HL-60 (cell line): ENCODE data around the gene GLRA3.

Experiments used
- DNase-seq, 2 experiments: peaks; one replicate each; pipeline ENCODE4 v3.0.0-alpha.2; 2010 to 2020; ENCODE audit warnings: low read depth in 1 of 2, low spot score in 1 of 2
- H3K27ac ChIP-seq: fragments of 250-450 bp; sonication (Bioruptor Pico); replicated peaks from 2 replicates; pipeline ENCODE4 v1.5.1; 2020; ENCODE audit warnings: mild to moderate bottlenecking, moderate library complexity
- H3K27me3 ChIP-seq: fragments of 250-450 bp; sonication (Bioruptor Pico); 2 replicates; pipeline ENCODE4 v1.5.1; 2021; ENCODE audit warnings: mild to moderate bottlenecking, moderate library complexity; ENCODE audit not compliant: insufficient read depth, poor library complexity, severe bottlenecking
- H3K4me3 ChIP-seq: replicated peaks from 2 replicates; pipeline ENCODE4 v1.5.1; 2011; ENCODE audit warnings: mild to moderate bottlenecking, control low read depth, low read length; ENCODE audit not compliant: insufficient read depth
- GABPA ChIP-seq: IDR thresholded peaks from 2 replicates; pipeline ENCODE4 v1.6.1; 2012; ENCODE audit warnings: low read depth
- POLR2AphosphoS5 ChIP-seq: IDR thresholded peaks from 2 replicates; pipeline ENCODE4 v1.6.1; 2012; ENCODE audit warnings: low read depth
- SPI1 ChIP-seq: IDR thresholded peaks from 2 replicates; pipeline ENCODE4 v1.6.1; 2012; ENCODE audit warnings: low read depth, mild to moderate bottlenecking, borderline replicate concordance
- TF ChIP-seq, protein P1 (sequence below): IDR thresholded peaks from 2 replicates; pipeline ENCODE4 v1.6.1; 2012; ENCODE audit warnings: low read depth; ENCODE audit not compliant: insufficient replicate concordance
- TF ChIP-seq, protein P2 (sequence below): IDR thresholded peaks from one replicate; pipeline ENCODE4 v1.5.1; 2011; ENCODE audit warnings: low read length, control low read depth, inconsistent platforms; ENCODE audit not compliant: insufficient read depth

Gene GLRA3

DNA sequence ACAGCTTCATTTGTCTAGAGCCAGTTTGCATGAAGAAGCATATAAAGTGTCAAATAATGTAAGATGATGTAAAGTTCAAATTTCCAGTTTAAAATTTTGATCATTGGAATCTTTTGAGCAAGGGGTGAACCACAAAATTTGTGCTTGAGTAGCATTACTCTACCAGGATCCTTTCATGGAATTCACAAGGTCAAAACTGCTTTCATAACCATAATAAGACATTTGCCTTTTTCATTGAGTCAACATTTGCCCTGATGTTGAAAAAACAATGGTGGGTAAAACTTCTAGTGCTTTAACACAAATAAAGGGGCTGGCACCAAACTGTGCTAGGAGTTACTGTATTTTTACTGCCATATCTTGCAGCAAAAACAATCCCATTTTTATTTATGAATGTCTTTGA is 142.2 kb downstream of the GLRA3 start:
- no peak for DNase-seq
- TF ChIP-seq GABPA (no peak), POLR2AphosphoS5 (no peak), SPI1 (no peak)
- TF ChIP-seq, protein P1, sequence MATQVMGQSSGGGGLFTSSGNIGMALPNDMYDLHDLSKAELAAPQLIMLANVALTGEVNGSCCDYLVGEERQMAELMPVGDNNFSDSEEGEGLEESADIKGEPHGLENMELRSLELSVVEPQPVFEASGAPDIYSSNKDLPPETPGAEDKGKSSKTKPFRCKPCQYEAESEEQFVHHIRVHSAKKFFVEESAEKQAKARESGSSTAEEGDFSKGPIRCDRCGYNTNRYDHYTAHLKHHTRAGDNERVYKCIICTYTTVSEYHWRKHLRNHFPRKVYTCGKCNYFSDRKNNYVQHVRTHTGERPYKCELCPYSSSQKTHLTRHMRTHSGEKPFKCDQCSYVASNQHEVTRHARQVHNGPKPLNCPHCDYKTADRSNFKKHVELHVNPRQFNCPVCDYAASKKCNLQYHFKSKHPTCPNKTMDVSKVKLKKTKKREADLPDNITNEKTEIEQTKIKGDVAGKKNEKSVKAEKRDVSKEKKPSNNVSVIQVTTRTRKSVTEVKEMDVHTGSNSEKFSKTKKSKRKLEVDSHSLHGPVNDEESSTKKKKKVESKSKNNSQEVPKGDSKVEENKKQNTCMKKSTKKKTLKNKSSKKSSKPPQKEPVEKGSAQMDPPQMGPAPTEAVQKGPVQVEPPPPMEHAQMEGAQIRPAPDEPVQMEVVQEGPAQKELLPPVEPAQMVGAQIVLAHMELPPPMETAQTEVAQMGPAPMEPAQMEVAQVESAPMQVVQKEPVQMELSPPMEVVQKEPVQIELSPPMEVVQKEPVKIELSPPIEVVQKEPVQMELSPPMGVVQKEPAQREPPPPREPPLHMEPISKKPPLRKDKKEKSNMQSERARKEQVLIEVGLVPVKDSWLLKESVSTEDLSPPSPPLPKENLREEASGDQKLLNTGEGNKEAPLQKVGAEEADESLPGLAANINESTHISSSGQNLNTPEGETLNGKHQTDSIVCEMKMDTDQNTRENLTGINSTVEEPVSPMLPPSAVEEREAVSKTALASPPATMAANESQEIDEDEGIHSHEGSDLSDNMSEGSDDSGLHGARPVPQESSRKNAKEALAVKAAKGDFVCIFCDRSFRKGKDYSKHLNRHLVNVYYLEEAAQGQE: no peak
- TF ChIP-seq, protein P2, sequence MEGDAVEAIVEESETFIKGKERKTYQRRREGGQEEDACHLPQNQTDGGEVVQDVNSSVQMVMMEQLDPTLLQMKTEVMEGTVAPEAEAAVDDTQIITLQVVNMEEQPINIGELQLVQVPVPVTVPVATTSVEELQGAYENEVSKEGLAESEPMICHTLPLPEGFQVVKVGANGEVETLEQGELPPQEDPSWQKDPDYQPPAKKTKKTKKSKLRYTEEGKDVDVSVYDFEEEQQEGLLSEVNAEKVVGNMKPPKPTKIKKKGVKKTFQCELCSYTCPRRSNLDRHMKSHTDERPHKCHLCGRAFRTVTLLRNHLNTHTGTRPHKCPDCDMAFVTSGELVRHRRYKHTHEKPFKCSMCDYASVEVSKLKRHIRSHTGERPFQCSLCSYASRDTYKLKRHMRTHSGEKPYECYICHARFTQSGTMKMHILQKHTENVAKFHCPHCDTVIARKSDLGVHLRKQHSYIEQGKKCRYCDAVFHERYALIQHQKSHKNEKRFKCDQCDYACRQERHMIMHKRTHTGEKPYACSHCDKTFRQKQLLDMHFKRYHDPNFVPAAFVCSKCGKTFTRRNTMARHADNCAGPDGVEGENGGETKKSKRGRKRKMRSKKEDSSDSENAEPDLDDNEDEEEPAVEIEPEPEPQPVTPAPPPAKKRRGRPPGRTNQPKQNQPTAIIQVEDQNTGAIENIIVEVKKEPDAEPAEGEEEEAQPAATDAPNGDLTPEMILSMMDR: no peak
- Histone ChIP-seq H3K27me3 (no peaks in the 10 kb centered on the region), H3K27ac (no peak overlapping the region), H3K4me3 (no peak overlapping the region)

- H3K27ac ChIP-seq: no peak overlapping the region
- TF ChIP-seq, protein P1: no peak
- TF ChIP-seq, protein P2: no peak
- TF ChIP-seq POLR2AphosphoS5 (no peak), GABPA (no peak), SPI1 (no peak)
- no peak for DNase-seq
These were observed 147.2 kb downstream of the GLRA3 start for GRCh38 chr4:174681723-174682300.

DNA sequence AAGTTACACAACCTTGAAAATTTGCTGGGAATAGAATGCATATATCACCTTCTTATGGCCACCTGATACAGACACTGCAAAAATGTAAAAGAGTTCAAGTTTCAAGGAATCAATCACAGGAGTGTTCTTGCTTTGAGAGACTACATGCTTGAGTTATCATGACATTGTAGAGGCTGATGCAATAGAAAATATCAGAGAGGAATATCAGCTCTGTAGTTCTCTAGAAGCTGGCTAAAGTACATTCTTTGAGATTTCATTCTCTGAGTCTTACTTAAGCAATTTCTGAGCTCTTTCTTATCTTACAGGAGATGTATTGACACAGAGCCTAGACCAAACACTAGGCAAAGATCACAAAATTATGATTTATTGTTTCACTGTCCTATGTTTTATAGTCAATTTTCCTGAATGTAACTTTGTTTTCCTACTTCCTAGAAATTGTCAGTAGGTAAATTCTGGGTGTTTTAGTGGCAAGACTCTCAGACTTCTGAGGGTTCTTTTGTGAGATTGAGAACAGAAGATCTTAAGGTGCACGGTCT is 154.7 kb downstream of the GLRA3 start:
- H3K4me3 ChIP-seq: no peak overlapping the region
- TF ChIP-seq POLR2AphosphoS5: no peak
- TF ChIP-seq, protein P2: no peak
- no peak for TF ChIP-seq SPI1
- TF ChIP-seq, protein P1: no peak
- no peak for TF ChIP-seq GABPA
- H3K27me3 ChIP-seq: no peaks in the 10 kb centered on the region
- H3K27ac ChIP-seq: no peak overlapping the region
- DNase-seq: no peak

More at GRCh38 chr4:174681723-174682300, 147.2 kb downstream of the GLRA3 start:
- H3K27me3 ChIP-seq: no peaks in the 10 kb centered on the region
- H3K4me3 ChIP-seq: no peak overlapping the region
